GM23338 (cell line): ENCODE data around the gene LRRC73. TPM values are rescaled to one million over a fixed set of nuclear protein-coding genes. Genes with fewer than 3 reads are reported as not detected.

ENCODE experiments used
- ATAC-seq: fragments of 200-7000 bp; cut with Tn5 transposase; 3 replicates; pipeline ENCODE4 v1.9.1; 2020
- DNase-seq: peaks from one replicate; pipeline ENCODE4 v3.0.0-alpha.2; 2015; ENCODE audit warnings: low spot score
- H2AFZ ChIP-seq: fragments of 200-600 bp; sonication (generic); 2 replicates; pipeline ENCODE4 v1.8.0; 2016; ENCODE audit warnings: antibody characterized with exemption, mild to moderate bottlenecking, moderate library complexity
- H3F3A ChIP-seq: fragments of 200-600 bp; sonication (generic); replicated peaks from 2 replicates; pipeline ENCODE4 v1.8.0; 2017; ENCODE audit warnings: antibody characterized with exemption, mixed run types, low read depth
- H3K27ac ChIP-seq: fragments of 200-600 bp; sonication (generic); 2 replicates; pipeline ENCODE4 v1.6.1; 2016; ENCODE audit warnings: low read depth
- H3K27me3 ChIP-seq: fragments of 200-600 bp; sonication (generic); 2 replicates; pipeline ENCODE4 v1.8.0; 2016; ENCODE audit warnings: mild to moderate bottlenecking, mixed run types, moderate library complexity; ENCODE audit not compliant: insufficient read depth
- H3K36me3 ChIP-seq: fragments of 200-600 bp; sonication (generic); 2 replicates; pipeline ENCODE4 v1.8.0; 2016; ENCODE audit warnings: mild to moderate bottlenecking; ENCODE audit not compliant: insufficient read depth
- H3K4me1 ChIP-seq: fragments of 200-600 bp; sonication (generic); 2 replicates; pipeline ENCODE4 v1.8.0; 2016; ENCODE audit warnings: mild to moderate bottlenecking, moderate library complexity; ENCODE audit not compliant: insufficient read depth
- H3K4me2 ChIP-seq: fragments of 200-600 bp; sonication (generic); 2 replicates; pipeline ENCODE4 v1.7.1; 2017; ENCODE audit warnings: mixed run types
- H3K4me3 ChIP-seq: fragments of 200-600 bp; sonication (generic); 2 replicates; pipeline ENCODE4 v1.6.1; 2016; ENCODE audit warnings: mixed run types
- H3K79me2 ChIP-seq: fragments of 200-600 bp; sonication (generic); replicated peaks from 2 replicates; pipeline ENCODE4 v1.8.0; 2017; ENCODE audit warnings: mild to moderate bottlenecking; ENCODE audit not compliant: insufficient read depth
- H3K9me2 ChIP-seq: fragments of 200-600 bp; sonication (generic); 2 replicates; pipeline ENCODE4 v1.8.0; 2017; ENCODE audit not compliant: insufficient read depth
- H4K20me1 ChIP-seq: fragments of 200-600 bp; sonication (generic); replicated peaks from 2 replicates; pipeline ENCODE4 v1.8.0; 2017; ENCODE audit warnings: mild to moderate bottlenecking; ENCODE audit not compliant: insufficient read depth
- H3K27ac Mint-ChIP-seq: 2 replicates; pipeline ENCODE4 v1.8.0; 2020; ENCODE audit warnings: inconsistent platforms, mild to moderate bottlenecking, moderate library complexity, mixed read lengths
- H3K27me3 Mint-ChIP-seq: 3 replicates; pipeline ENCODE4 v1.8.0; 2022; ENCODE audit warnings: low read depth, mild to moderate bottlenecking, moderate library complexity, mixed read lengths, inconsistent platforms; ENCODE audit not compliant: insufficient read depth, poor library complexity
- H3K36me3 Mint-ChIP-seq: 3 replicates; pipeline ENCODE4 v1.8.0; 2021; ENCODE audit warnings: low read depth, mild to moderate bottlenecking, inconsistent platforms, moderate library complexity, mixed read lengths
- H3K4me1 Mint-ChIP-seq: 3 replicates; pipeline ENCODE4 v1.8.0; 2020; ENCODE audit warnings: mild to moderate bottlenecking, inconsistent platforms, mixed read lengths
- H3K4me3 Mint-ChIP-seq: 3 replicates; pipeline ENCODE4 v1.8.0; 2021; ENCODE audit warnings: moderate library complexity, mild to moderate bottlenecking, inconsistent platforms, mixed read lengths
- H3K9me3 Mint-ChIP-seq: 3 replicates; pipeline ENCODE4 v1.8.0; 2020; ENCODE audit warnings: moderate library complexity, mild to moderate bottlenecking, inconsistent platforms, mixed read lengths
- CREB1 ChIP-seq: fragments of 250-450 bp; sonication (Bioruptor Pico); IDR thresholded peaks from 2 replicates; pipeline ENCODE4 v1.5.0; 2020; ENCODE audit warnings: low read depth, mild to moderate bottlenecking, moderate library complexity
- CTCF ChIP-seq, 2 experiments: fragments of 200-600 bp in 1 of 2; sonication (generic) in 1 of 2; conservative IDR thresholded peaks; 2 replicates each; pipeline versions ENCODE4 v1.5.1 to v1.6.1; 2016 to 2017; ENCODE audit warnings: antibody characterized with exemption in 2 of 2, low read depth in 2 of 2, mild to moderate bottlenecking in 2 of 2, moderate library complexity in 1 of 2
- ETS1 ChIP-seq: IDR thresholded peaks from 2 replicates; pipeline ENCODE4 v1.6.1; 2016; ENCODE audit warnings: antibody characterized with exemption
- EZH2 ChIP-seq: fragments of 200-600 bp; sonication (generic); IDR thresholded peaks from one replicate; pipeline ENCODE4 v1.8.0; 2017; ENCODE audit warnings: antibody characterized with exemption, mild to moderate bottlenecking, low read depth; ENCODE audit not compliant: unreplicated experiment
- EZH2phosphoT487 ChIP-seq: fragments of 200-600 bp; sonication (generic); IDR thresholded peaks from one replicate; pipeline ENCODE4 v1.8.1; 2018; ENCODE audit warnings: antibody characterized with exemption; ENCODE audit not compliant: unreplicated experiment
- NANOG ChIP-seq: IDR thresholded peaks from 2 replicates; pipeline ENCODE4 v1.6.1; 2016; ENCODE audit warnings: antibody characterized with exemption, borderline replicate concordance
- POLR2AphosphoS5 ChIP-seq: IDR thresholded peaks from 2 replicates; pipeline ENCODE4 v1.6.1; 2016; ENCODE audit warnings: antibody characterized with exemption, low read depth
- REST ChIP-seq: IDR thresholded peaks from one replicate; pipeline ENCODE4 v1.6.1; 2018; ENCODE audit warnings: antibody characterized with exemption; ENCODE audit not compliant: unreplicated experiment
- ZNF114 ChIP-seq: fragments of 250-450 bp; sonication (Bioruptor Pico); IDR thresholded peaks from 2 replicates; pipeline ENCODE4 v1.5.0; 2020; ENCODE audit warnings: mild to moderate bottlenecking, moderate library complexity
- polyA plus RNA-seq: library from polyadenylated mRNA; unstranded; fragments of >200 nt; fragmentation: Nextera tagmentation; extraction: Ambion mirVana; gene quantifications from 2 replicates; pipeline ENCODE4 v1.2.1, GENCODE V29; 2016
- total RNA-seq: library from RNA; depleted of rRNA; stranded (reverse); fragments of >200 nt; shearing (Covaris generic); gene quantifications from 2 replicates; pipeline ENCODE4 v1.2.3, GENCODE V29; 2014

The LRRC73 gene
- total and polyA plus RNA-seq, 2 experiments from 2014 or later: 0.26 to 0.59 TPM

GRCh38 chr6:43517505-43518357 is 7.6 kb upstream of the LRRC73 start:
- Histone ChIP-seq H2AFZ (peak overlapping the region; percentile 3; the same call in 1 of the 2 replicates), H3F3A (peaks cover 32% of the 10 kb centered on the region), H3K79me2 (peaks cover 46% of the 10 kb centered on the region), H3K4me3 (peak overlapping the region; percentile 90), H4K20me1 (peaks cover 3% of the 10 kb centered on the region), H3K36me3 (peaks cover 45% of the 10 kb centered on the region), H3K27ac (peak overlapping the region; percentile 46; the same call in 1 of the 2 replicates), H3K9me2 (no peaks in the 10 kb centered on the region), H3K4me1 (peaks cover 12% of the 10 kb centered on the region), H3K27me3 (no peaks in the 10 kb centered on the region), H3K4me2 (peak overlapping the region; percentile 80)
- ATAC-seq: peak; percentile 43
- no peak for TF ChIP-seq ZNF114 (CRISPR knock-in tag)
- peaks cover 4% of the 10 kb centered on the region for H3K27me3 Mint-ChIP-seq
- H3K27ac Mint-ChIP-seq: no peak overlapping the region
- H3K36me3 Mint-ChIP-seq: peaks cover 37% of the 10 kb centered on the region
- peaks cover 18% of the 10 kb centered on the region for H3K4me1 Mint-ChIP-seq
- no peaks in the 10 kb centered on the region for H3K9me3 Mint-ChIP-seq
- peak; percentile 41 for DNase-seq
- H3K4me3 Mint-ChIP-seq: no peak overlapping the region

- Mint-ChIP-seq H3K4me3 (no peak within 1 kb of the TSS), H3K36me3 (peaks cover 36% of the 10 kb centered on the region), H3K9me3 (no peaks in the 10 kb centered on the region), H3K27ac (no peak within 1 kb of the TSS), H3K4me1 (peaks cover 21% of the 10 kb centered on the region), H3K27me3 (peaks cover 9% of the 10 kb centered on the region)
- ATAC-seq (peak; percentile 91), DNase-seq (peak; percentile 100)
- peak within 1 kb of the TSS; percentile 46; the same call in 1 of the 2 replicates for H3K27ac ChIP-seq
- peak within 1 kb of the TSS; percentile 88; the same call in 1 of the 2 replicates for H2AFZ ChIP-seq
- H3K27me3 ChIP-seq: no peaks in the 10 kb centered on the region
- peaks cover 43% of the 10 kb centered on the region for H3K36me3 ChIP-seq
- H4K20me1 ChIP-seq: peaks cover 3% of the 10 kb centered on the region
- peaks cover 14% of the 10 kb centered on the region for H3K4me1 ChIP-seq
- peak within 1 kb of the TSS; percentile 97 for H3K4me2 ChIP-seq
- H3K79me2 ChIP-seq: peaks cover 46% of the 10 kb centered on the region
- peaks cover 27% of the 10 kb centered on the region for H3F3A ChIP-seq
- peak within 1 kb of the TSS; percentile 90 for H3K4me3 ChIP-seq
- TF ChIP-seq NANOG (no peak), POLR2AphosphoS5 (peak; percentile 95), ETS1 (peak; percentile 68), EZH2 (no peak)
- H3K9me2 ChIP-seq: no peaks in the 10 kb centered on the region
Measured at GRCh38 chr6:43516697-43517504, 6.8 kb upstream of the LRRC73 start, which contains the start of the genes POLR1C and YIPF3. Gene POLR1C, plus strand, starts transcription at chr6:43517089. Its CDS starts 21 bp downstream, at chr6:43517110. Gene YIPF3, minus strand, starts transcription at chr6:43516926. Its CDS starts 119 bp downstream, at chr6:43516807.

- Histone ChIP-seq H3F3A (peaks cover 28% of the 10 kb centered on the region), H3K27me3 (no peaks in the 10 kb centered on the region), H3K4me1 (peaks cover 19% of the 10 kb centered on the region), H3K4me3 (peak overlapping the region; percentile 90), H3K4me2 (peak overlapping the region; percentile 97), H3K27ac (no peak overlapping the region), H2AFZ (peak overlapping the region; percentile 88; the same call in 1 of the 2 replicates), H3K79me2 (peaks cover 46% of the 10 kb centered on the region), H3K36me3 (peaks cover 45% of the 10 kb centered on the region), H3K9me2 (no peaks in the 10 kb centered on the region), H4K20me1 (peaks cover 3% of the 10 kb centered on the region)
- TF ChIP-seq REST (no peak), EZH2phosphoT487 (no peak), CREB1 (no peak), POLR2AphosphoS5 (no peak), CTCF (conservative IDR thresholded peaks at IDR 0.05; ENCODE audit: low read depth in 2 of 2) (no peak), ZNF114 (CRISPR knock-in tag) (no peak), EZH2 (no peak), NANOG (no peak)
- no peak overlapping the region for H3K27ac Mint-ChIP-seq
- H3K4me3 Mint-ChIP-seq: no peak overlapping the region
- peaks cover 38% of the 10 kb centered on the region for H3K36me3 Mint-ChIP-seq
- no peaks in the 10 kb centered on the region for H3K9me3 Mint-ChIP-seq
- peaks cover 27% of the 10 kb centered on the region for H3K4me1 Mint-ChIP-seq
- peaks cover 10% of the 10 kb centered on the region for H3K27me3 Mint-ChIP-seq
- peak; percentile 50 for ATAC-seq
- DNase-seq: no peak
Measured at GRCh38 chr6:43516367-43516696, 6.2 kb upstream of the LRRC73 start.
